Lung (tissue), 12 donors: ENCODE measurements around the gene GPRC5A. TPM values are rescaled to one million over a fixed set of nuclear protein-coding genes. Genes with fewer than 3 reads are reported as not detected.

Experiments used
- ATAC-seq: fragments of 200-7000 bp; cut with Tn5 transposase; one replicate; pipeline ENCODE4 v1.9.1; 2020; ENCODE audit warnings: moderate number of reproducible peaks; ENCODE audit not compliant: insufficient read depth, low FRiP score
- DNase-seq, 3 donors: peaks; one replicate each; pipeline ENCODE4 v3.0.0-alpha.2; 2013 to 2017
- H3K27ac ChIP-seq, 2 donors: one replicate each; pipeline ENCODE4 v1.5.1; 2013; ENCODE audit warnings: mild to moderate bottlenecking in 2 of 2, moderate library complexity in 2 of 2, control low read depth in 1 of 2, inconsistent platforms in 1 of 2, low read depth in 1 of 2, low read length in 1 of 2
- H3K27me3 ChIP-seq, 3 donors: one replicate each; pipeline ENCODE4 v1.5.1; 2013; ENCODE audit warnings: low read length in 2 of 3; ENCODE audit not compliant: control insufficient read depth in 3 of 3, insufficient read depth in 3 of 3
- H3K36me3 ChIP-seq, 4 donors: one replicate each; pipeline ENCODE4 v1.5.1; 2013; ENCODE audit warnings: low read length in 4 of 4, mild to moderate bottlenecking in 1 of 4, moderate library complexity in 1 of 4; ENCODE audit not compliant: control insufficient read depth in 4 of 4, insufficient read depth in 4 of 4
- H3K4me1 ChIP-seq, 5 donors: one replicate each; pipeline ENCODE4 v1.5.1; 2013; ENCODE audit warnings: low read length in 5 of 5, mild to moderate bottlenecking in 2 of 5, moderate library complexity in 1 of 5; ENCODE audit not compliant: control insufficient read depth in 5 of 5, insufficient read depth in 5 of 5
- H3K4me3 ChIP-seq: one replicate; pipeline ENCODE4 v1.5.1; 2013; ENCODE audit warnings: mild to moderate bottlenecking, control low read depth, moderate library complexity
- H3K9ac ChIP-seq, 2 donors: one replicate each; pipeline ENCODE4 v1.5.1; 2013; ENCODE audit warnings: low read length in 2 of 2, control low read depth in 1 of 2; ENCODE audit not compliant: insufficient read depth in 1 of 2
- H3K9me3 ChIP-seq, 4 donors: one replicate each; pipeline ENCODE4 v1.5.1; 2013; ENCODE audit warnings: low read length in 3 of 4, mild to moderate bottlenecking in 1 of 4, moderate library complexity in 1 of 4; ENCODE audit not compliant: control insufficient read depth in 4 of 4, insufficient read depth in 3 of 4
- CTCF ChIP-seq: IDR thresholded peaks from 2 replicates; pipeline ENCODE4 v1.5.1; 2012; ENCODE audit warnings: mild to moderate bottlenecking; ENCODE audit errors: control extremely low read depth, extremely low read depth
- WGBS, 2 donors: extraction: QIAGEN DNeasy Blood & Tissue Kit; methylation state at CpG; one replicate each; pipeline ENCODE4 v1.1.7; 2013; 5-methylcytosine and 5-hydroxymethylcytosine counted together
- polyA plus RNA-seq, 2 donors: library from polyadenylated mRNA; stranded (reverse); fragments of 200-250 nt; gene quantifications; one replicate each; pipeline ENCODE4 v1.2.1, GENCODE V29; 2013
- total RNA-seq, 2 donors: library from RNA; depleted of rRNA in 1 of 2; stranded (reverse); fragments of >200 nt in 1 of 2; gene quantifications; one replicate each; pipeline ENCODE4 v1.2.1, GENCODE V29; 2014 to 2021
- donor health status: control.
- donor health status: control.
- donor health status: Bipolar disorder and iron deficiency.
- donor health status: healthy.
- donor health status: DM: yes; HTN: yes; CAD: no.

GPRC5A gene
- total and polyA plus RNA-seq, 4 donors: 117 to 418 (median 172) TPM

GRCh38 chr12:12912711-12913110 lies 21.3 kb downstream of the GPRC5A start:
- Histone ChIP-seq H3K4me3 (no peak overlapping the region), H3K27ac (no peak overlapping the region), H3K9ac (no peak overlapping the region), H3K27me3 (no peaks in the 10 kb centered on the region), H3K9me3 (no peaks in the 10 kb centered on the region), H3K36me3 (peaks cover 0 to 3% (median 0%) of the 10 kb centered on the region in 4 donors), H3K4me1 (peaks cover 0 to 10% (median 2%) of the 10 kb centered on the region in 5 donors)
- TF ChIP-seq CTCF: no peak
- 89 to 92% methylated on average over 5 of the region's 5 CpGs for whole genome bisulfite sequencing, 2 donors
- DNase-seq (no peak), ATAC-seq (no peak)

- no peak for TF ChIP-seq CTCF
- Histone ChIP-seq H3K4me3 (no peak overlapping the region), H3K9me3 (no peaks in the 10 kb centered on the region), H3K36me3 (no peaks in the 10 kb centered on the region), H3K27me3 (no peaks in the 10 kb centered on the region), H3K27ac (no peak overlapping the region), H3K9ac (no peak overlapping the region), H3K4me1 (peaks cover 0 to 10% (median 0%) of the 10 kb centered on the region in 5 donors)
- WGBS, 2 donors: 81 to 87% methylated on average over 10 of the region's 10 CpGs
- no peak for ATAC-seq
- no peak for DNase-seq
These were observed 24.3 kb downstream of the GPRC5A start for GRCh38 chr12:12915656-12916055.

- peak; percentile 84 for ATAC-seq
- Histone ChIP-seq H3K4me3 (no peak overlapping the region), H3K4me1 (peaks cover 0 to 10% (median 0%) of the 10 kb centered on the region in 5 donors), H3K27ac (no peak overlapping the region), H3K27me3 (no peaks in the 10 kb centered on the region), H3K9me3 (no peaks in the 10 kb centered on the region), H3K9ac (no peak overlapping the region), H3K36me3 (no peaks in the 10 kb centered on the region)
- peak; percentile 98 for TF ChIP-seq CTCF
- DNase-seq: peak; percentile 87 to 91 (median 89)
- 16 to 21% methylated on average over 19 of the region's 19 CpGs for WGBS, 2 donors
These were observed 25.0 kb downstream of the GPRC5A start for GRCh38 chr12:12916135-12916944.
